CD4-positive, alpha-beta T cell treated with Interleukin-4 for 1 hour (primary cell): ENCODE data around the gene FBXO31.

Experiments used
- DNase-seq, 2 donors: peaks; one replicate each; pipeline ENCODE4 v3.0.0-alpha.2; 2020 to 2022

The FBXO31 gene

GRCh38 chr16:87324411-87325275, 58.9 kb downstream of the FBXO31 start:
- peak; percentile 48 to 56 for DNase-seq

- no peak for DNase-seq
Measured at GRCh38 chr16:87323727-87324410, 59.7 kb downstream of the FBXO31 start.

- DNase-seq = no peak
Measured at GRCh38 chr16:87322833-87323726, 60.5 kb downstream of the FBXO31 start.

- no peak for DNase-seq
Measured at GRCh38 chr16:87322360-87322759, 61.2 kb downstream of the FBXO31 start.

- no peak for DNase-seq
Measured at GRCh38 chr16:87321336-87322107, 62.1 kb downstream of the FBXO31 start.

GRCh38 chr16:87320510-87321227, 62.9 kb downstream of the FBXO31 start:
- DNase-seq = no peak

- DNase-seq = no peak
Measured at GRCh38 chr16:87319997-87320491, 63.5 kb downstream of the FBXO31 start.

- DNase-seq = no peak
Measured at GRCh38 chr16:87319011-87319410, 64.6 kb downstream of the FBXO31 start.

- peak; percentile 46 to 54 for DNase-seq
Measured at GRCh38 chr16:87317750-87318644, 65.6 kb downstream of the FBXO31 start.

GRCh38 chr16:87316923-87317749, 66.4 kb downstream of the FBXO31 start, which contains the start of gene C16orf95:
TSS of gene C16orf95 (minus strand) at chr16:87317392. CDS start at chr16:87317242, 150 bp downstream.
- DNase-seq = peak; percentile 95 to 97

GRCh38 chr16:87316450-87316922, 67.1 kb downstream of the FBXO31 start:
- no peak for DNase-seq

GRCh38 chr16:87314990-87315420, 68.6 kb downstream of the FBXO31 start:
- no peak for DNase-seq

GRCh38 chr16:87312008-87312407, 71.6 kb downstream of the FBXO31 start:
- no peak for DNase-seq

GRCh38 chr16:87311387-87311786, 72.2 kb downstream of the FBXO31 start:
- DNase-seq = no peak

- no peak for DNase-seq
Measured at GRCh38 chr16:87310610-87311009, 73.0 kb downstream of the FBXO31 start.

GRCh38 chr16:87309620-87310525, 73.7 kb downstream of the FBXO31 start:
- DNase-seq = no peak

GRCh38 chr16:87308826-87309225, 74.8 kb downstream of the FBXO31 start:
- no peak for DNase-seq

GRCh38 chr16:87306516-87306915, 77.1 kb downstream of the FBXO31 start:
- DNase-seq = no peak
